Activated effector memory CD4-positive, alpha-beta T cell treated with Interleukin-2 at 50 U/mL for 16 hours (primary cell): ENCODE measurements around the gene RNF150.
"Not testable (repeated sequence)": the region's sequence is repeated elsewhere in the genome, so short reads cannot be mapped to it uniquely, and the experiment has no call there.

ENCODE experiments used
- DNase-seq: peaks from one replicate; pipeline ENCODE4 v3.0.0-alpha.2; 2020

The RNF150 gene

GRCh38 chr4:141074098-141074878 lies 59.0 kb downstream of the RNF150 start:
- DNase-seq = no peak

- DNase-seq = no peak
Observed at GRCh38 chr4:141066690-141067089, 66.6 kb downstream of the RNF150 start.

GRCh38 chr4:141065872-141066271 lies 67.4 kb downstream of the RNF150 start:
- no peak for DNase-seq

GRCh38 chr4:141062651-141063050 lies 70.6 kb downstream of the RNF150 start:
- no peak for DNase-seq

- DNase-seq = no peak
Observed at GRCh38 chr4:141058591-141059512, 74.4 kb downstream of the RNF150 start.

GRCh38 chr4:141057582-141057981 lies 75.7 kb downstream of the RNF150 start:
- no peak for DNase-seq

GRCh38 chr4:141056473-141056872 lies 76.8 kb downstream of the RNF150 start:
- DNase-seq = no peak

GRCh38 chr4:141054446-141054845 lies 78.8 kb downstream of the RNF150 start:
- no peak for DNase-seq

GRCh38 chr4:141050999-141051398 lies 82.3 kb downstream of the RNF150 start:
- not testable (repeated sequence) for DNase-seq

GRCh38 chr4:141047228-141047884 lies 85.9 kb downstream of the RNF150 start:
- no peak for DNase-seq

- DNase-seq = no peak
Observed at GRCh38 chr4:141046255-141046654, 87.0 kb downstream of the RNF150 start.

GRCh38 chr4:141045848-141046247 lies 87.4 kb downstream of the RNF150 start:
- no peak for DNase-seq

- no peak for DNase-seq
Observed at GRCh38 chr4:141041021-141041476, 92.2 kb downstream of the RNF150 start.

GRCh38 chr4:141039156-141039555 lies 94.1 kb downstream of the RNF150 start:
- DNase-seq = no peak

- no peak for DNase-seq
Observed at GRCh38 chr4:141038428-141038827, 94.8 kb downstream of the RNF150 start.

GRCh38 chr4:141037446-141037845 lies 95.8 kb downstream of the RNF150 start:
- no peak for DNase-seq

GRCh38 chr4:141036786-141037185 lies 96.5 kb downstream of the RNF150 start:
- DNase-seq = no peak

GRCh38 chr4:141035920-141036319 lies 97.3 kb downstream of the RNF150 start:
- DNase-seq = no peak

- DNase-seq = no peak
Observed at GRCh38 chr4:141028024-141028529, 105.2 kb downstream of the RNF150 start.

- no peak for DNase-seq
Observed at GRCh38 chr4:141027421-141027820, 105.8 kb downstream of the RNF150 start.

GRCh38 chr4:141026900-141027299 lies 106.4 kb downstream of the RNF150 start:
- DNase-seq = no peak

- DNase-seq = no peak
Observed at GRCh38 chr4:141023051-141023450, 110.2 kb downstream of the RNF150 start.

GRCh38 chr4:141022111-141022695 lies 111.1 kb downstream of the RNF150 start:
- DNase-seq = no peak
